GOT3 (cell line): ENCODE measurements around the gene ARHGAP40.

ENCODE experiments used
- DNase-seq: peaks from one replicate; lab custom pipeline; 2025; ENCODE audit warnings: mixed read lengths; lab: John Stamatoyannopoulos, UW

The ARHGAP40 gene

GRCh38 chr20:38651562-38651961 lies 50.0 kb downstream of the ARHGAP40 start:
- DNase-seq, result no peak

GRCh38 chr20:38652995-38653394 lies 51.4 kb downstream of the ARHGAP40 start:
- DNase-seq, result no peak

- no peak for DNase-seq
Measured at GRCh38 chr20:38657390-38657789, 55.8 kb downstream of the ARHGAP40 start.

GRCh38 chr20:38658879-38659596 lies 57.4 kb downstream of the ARHGAP40 start:
- DNase-seq, result no peak

- DNase-seq, result no peak
Measured at GRCh38 chr20:38659597-38659880, 57.9 kb downstream of the ARHGAP40 start.

- DNase-seq, result no peak
Measured at GRCh38 chr20:38660429-38660828, 58.8 kb downstream of the ARHGAP40 start.

GRCh38 chr20:38663660-38664059 lies 62.1 kb downstream of the ARHGAP40 start:
- DNase-seq, result no peak

GRCh38 chr20:38664284-38664683 lies 62.7 kb downstream of the ARHGAP40 start:
- no peak for DNase-seq

GRCh38 chr20:38665094-38665493 lies 63.5 kb downstream of the ARHGAP40 start:
- no peak for DNase-seq

- no peak for DNase-seq
Measured at GRCh38 chr20:38665506-38666285, 64.1 kb downstream of the ARHGAP40 start.

GRCh38 chr20:38667417-38667956 lies 65.9 kb downstream of the ARHGAP40 start:
- no peak for DNase-seq

GRCh38 chr20:38669688-38670087 lies 68.1 kb downstream of the ARHGAP40 start:
- DNase-seq, result no peak

GRCh38 chr20:38670786-38671185 lies 69.2 kb downstream of the ARHGAP40 start:
- DNase-seq, result no peak

- DNase-seq, result no peak
Measured at GRCh38 chr20:38671186-38671585, 69.6 kb downstream of the ARHGAP40 start.

- DNase-seq, result no peak
Measured at GRCh38 chr20:38671701-38672292, 70.2 kb downstream of the ARHGAP40 start.

- DNase-seq, result no peak
Measured at GRCh38 chr20:38672504-38672903, 70.9 kb downstream of the ARHGAP40 start.

GRCh38 chr20:38673261-38673660 lies 71.7 kb downstream of the ARHGAP40 start:
- no peak for DNase-seq

GRCh38 chr20:38673725-38674091 lies 72.1 kb downstream of the ARHGAP40 start:
- no peak for DNase-seq

GRCh38 chr20:38674092-38674764 lies 72.6 kb downstream of the ARHGAP40 start:
- DNase-seq, result no peak

- DNase-seq, result no peak
Measured at GRCh38 chr20:38674765-38675133, 73.1 kb downstream of the ARHGAP40 start.

GRCh38 chr20:38676576-38676975 lies 75.0 kb downstream of the ARHGAP40 start:
- no peak for DNase-seq

- DNase-seq, result no peak
Measured at GRCh38 chr20:38680500-38681306, 79.1 kb downstream of the ARHGAP40 start.
